ENCODE data around the gene BSG. TPM values are rescaled to one million over a fixed set of nuclear protein-coding genes. Genes with fewer than 3 reads are reported as not detected.

BSG gene
- total and polyA plus RNA-seq, 9 of the 15 experiments (the other 6 are each of a cell fraction or from before 2014, with no cell fraction given) = 4.6 to 495 (median 187) TPM

GRCh38 chr19:566403-566802 lies 6.0 kb upstream of the BSG start (continued):
- 0 out of 2 replicates have a peak, but pooled peaks have one; percentile 16 for TF ChIP-seq TFAP4 (CRISPR knock-in tag; IDR thresholded peaks at IDR 0.05; ENCODE audit: borderline replicate concordance)
- TF ChIP-seq MAZ (CRISPR knock-in tag; conservative IDR thresholded peaks at IDR 0.05 in 1 of 2, IDR thresholded peaks at IDR 0.05 in 1 of 2) = peak; percentile 54 to 72; a peak in 3 of 4 replicates
- TF ChIP-seq PTBP1 (IDR thresholded peaks at IDR 0.05; ENCODE audit: low read depth, low read length) = no peak
- peak; percentile 62 for TF ChIP-seq SOX6 (IDR thresholded peaks at IDR 0.05)
- TF ChIP-seq MEIS2 (IDR thresholded peaks at IDR 0.05; ENCODE audit: partially characterized antibody) = peak; percentile 97
- peak; percentile 77 for TF ChIP-seq DPF2 (IDR thresholded peaks at IDR 0.05)
- peak; percentile 21; the same call in 1 of the 2 replicates for TF ChIP-seq ZBTB40 (IDR thresholded peaks at IDR 0.05)
- no peak for TF ChIP-seq ZBTB40 (CRISPR knock-in tag; IDR thresholded peaks at IDR 0.05)
- TF ChIP-seq BCOR (IDR thresholded peaks at IDR 0.05) = peak; percentile 94
- peak; percentile 86 for TF ChIP-seq L3MBTL2 (IDR thresholded peaks at IDR 0.05)
- no peak for TF ChIP-seq FOSL1 (tag; conservative IDR thresholded peaks at IDR 0.05)
- no peak for TF ChIP-seq MECOM (CRISPR knock-in tag; IDR thresholded peaks at IDR 0.05)
- TF ChIP-seq NONO (IDR thresholded peaks at IDR 0.05; ENCODE audit: low read depth in 2 of 2, low read length in 1 of 2) = no peak
- no peak for TF ChIP-seq E2F5 (CRISPR knock-in tag; IDR thresholded peaks at IDR 0.05)
- no peak for TF ChIP-seq ZNF23 (CRISPR knock-in tag; IDR thresholded peaks at IDR 0.05)
- TF ChIP-seq ZNF165 (CRISPR knock-in tag; IDR thresholded peaks at IDR 0.05; ENCODE audit: borderline replicate concordance) = no peak
- no peak for TF ChIP-seq SRSF9 (IDR thresholded peaks at IDR 0.05; ENCODE audit: borderline replicate concordance, low read depth, low read length)
- peak; percentile 28 to 31; a peak in 2 of 4 replicates for TF ChIP-seq MNT (conservative IDR thresholded peaks at IDR 0.05)
